HG03066 (cell line): ENCODE measurements around the gene TMPRSS6.

Experiments used
- ATAC-seq: cut with Tn5 transposase; IDR thresholded peaks from one replicate; pipeline ENCODE4 v1.9.1; 2021; ENCODE audit warnings: low read depth; ENCODE audit not compliant: unreplicated experiment

Gene TMPRSS6

DNA sequence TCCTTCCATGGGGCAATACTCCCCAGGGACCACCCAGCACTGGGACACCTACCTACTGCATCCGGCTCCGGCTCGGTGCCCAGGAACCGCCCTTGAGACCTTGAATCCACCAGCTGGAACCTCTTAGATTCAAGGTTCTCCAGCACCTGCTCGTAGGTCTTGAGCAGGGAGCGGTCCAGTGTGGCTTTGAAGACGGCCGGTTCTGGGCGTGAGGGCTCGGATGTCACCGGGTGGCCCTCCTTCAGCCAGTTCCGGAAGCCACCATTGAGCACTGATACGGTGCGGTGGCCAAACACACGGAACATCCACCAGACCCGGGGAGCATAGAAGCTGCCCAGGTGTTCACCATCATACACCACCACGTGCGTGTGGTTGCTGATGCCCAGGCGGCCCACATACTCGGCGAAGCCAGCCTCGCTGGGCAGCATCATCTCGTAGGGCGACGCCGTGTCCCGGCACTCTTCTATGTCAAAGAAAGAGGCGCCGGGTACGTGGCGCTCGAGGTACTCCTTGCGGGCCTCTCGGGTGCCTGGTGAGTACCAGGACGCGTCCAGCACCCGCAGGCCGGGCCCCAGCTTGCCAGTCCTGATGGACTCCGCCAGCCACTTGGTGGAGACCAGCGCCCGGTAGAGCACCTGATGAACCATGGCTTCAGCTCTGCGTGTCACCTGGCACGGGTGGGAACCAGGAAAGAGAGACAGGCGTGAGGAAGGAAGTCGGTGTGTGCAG, 91.3 kb downstream of the TMPRSS6 start:
- no peak for ATAC-seq

GRCh38 chr22:37017356-37017755, 92.2 kb downstream of the TMPRSS6 start:
- ATAC-seq: no peak

GRCh38 chr22:37016134-37016910, 93.2 kb downstream of the TMPRSS6 start:
- no peak for ATAC-seq

DNA sequence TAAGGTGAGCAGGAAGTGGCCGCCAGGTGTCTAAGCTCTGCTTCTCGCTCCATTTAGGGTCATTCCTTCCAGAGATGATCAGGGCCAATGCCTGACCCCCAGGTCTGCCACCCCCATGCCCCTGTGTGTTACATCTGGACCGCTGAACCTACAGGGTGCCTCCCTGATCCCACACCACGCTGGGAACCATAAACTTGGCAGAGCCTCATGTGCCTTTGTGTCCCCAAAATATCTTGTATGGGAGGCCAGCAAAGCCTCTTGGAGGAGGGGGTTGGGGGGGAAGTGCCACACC, 94.0 kb downstream of the TMPRSS6 start:
- ATAC-seq: no peak
